Dedifferentiated amniotic fluid mesenchymal stem cell (primary cell): ENCODE data around the gene IGIP.

Source experiments
- DNase-seq: peaks from one replicate; pipeline ENCODE4 v3.0.0-alpha.2; 2016; ENCODE audit errors: extremely low spot score

IGIP gene

GRCh38 chr5:140125637-140126036 lies at the start of gene IGIP:
TSS of gene IGIP (plus strand) at chr5:140125937. CDS start at chr5:140128477, 2,540 bp downstream.
- DNase-seq: no peak

DNA sequence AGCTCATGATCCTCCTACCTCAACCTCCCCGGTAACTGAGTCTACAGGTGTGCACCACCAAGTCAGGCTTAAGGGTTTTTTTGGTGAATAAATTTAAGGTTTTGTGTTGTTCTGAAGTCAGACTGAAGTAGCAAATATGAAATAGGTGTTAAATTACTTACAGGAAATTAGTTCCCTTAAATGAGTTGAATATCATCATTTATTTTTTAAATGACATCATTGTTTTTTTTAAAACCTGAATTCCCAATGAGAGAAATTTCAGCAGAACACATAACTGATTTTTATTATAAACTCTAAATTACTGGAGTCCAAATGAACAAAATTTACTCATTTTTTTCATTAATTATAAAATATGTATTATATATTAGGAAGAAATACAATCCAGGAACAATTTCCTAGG lies 49.6 kb upstream of the IGIP start:
- DNase-seq: no peak

- no peak for DNase-seq
Observed at GRCh38 chr5:140076788-140077187, 48.9 kb upstream of the IGIP start.

- no peak for DNase-seq
Observed at GRCh38 chr5:140083120-140083519, 42.6 kb upstream of the IGIP start.

GRCh38 chr5:140083650-140084049 lies 42.1 kb upstream of the IGIP start:
- DNase-seq: no peak

DNA sequence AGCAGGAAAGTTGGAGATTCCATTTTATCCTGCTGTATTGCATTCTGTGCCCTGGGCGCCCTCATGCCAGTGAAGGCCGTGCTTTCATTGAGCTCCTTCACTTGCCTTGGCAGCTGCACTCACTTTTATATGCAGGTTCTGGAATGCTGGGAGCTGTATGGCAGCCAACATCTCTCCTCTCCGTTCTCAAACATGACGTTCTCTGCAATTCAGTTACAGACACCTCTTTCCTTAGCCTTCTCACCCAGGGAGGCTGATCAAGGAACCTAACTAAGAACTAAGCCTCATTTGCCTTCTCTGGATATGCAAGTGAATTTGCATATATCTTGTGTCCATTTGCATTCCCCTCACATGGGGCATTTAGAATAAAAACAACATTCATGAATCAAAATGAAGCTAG lies 41.2 kb upstream of the IGIP start:
- DNase-seq: no peak

- no peak for DNase-seq
Observed at GRCh38 chr5:140090251-140090650, 35.5 kb upstream of the IGIP start.

GRCh38 chr5:140093179-140093578 lies 32.6 kb upstream of the IGIP start:
- DNase-seq: no peak

DNA sequence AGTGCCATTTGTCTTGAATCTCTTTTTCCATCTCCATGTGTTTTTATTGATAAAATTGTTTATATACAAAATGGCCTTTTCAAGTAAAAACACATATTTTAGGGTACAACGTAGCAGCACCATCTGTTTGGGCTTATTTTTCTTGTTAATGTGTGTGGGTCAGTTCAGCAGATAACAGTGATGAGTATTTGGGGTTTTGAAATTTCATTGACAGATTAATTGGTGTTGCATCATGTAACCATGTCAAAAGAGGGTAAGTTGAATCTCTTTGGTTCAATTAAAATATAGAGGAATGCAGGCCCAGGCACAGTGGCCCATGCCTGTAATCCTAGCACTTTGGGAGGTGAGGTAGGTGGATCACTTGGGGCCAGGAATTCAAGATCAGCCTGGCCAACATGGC lies 31.9 kb upstream of the IGIP start:
- no peak for DNase-seq

DNA sequence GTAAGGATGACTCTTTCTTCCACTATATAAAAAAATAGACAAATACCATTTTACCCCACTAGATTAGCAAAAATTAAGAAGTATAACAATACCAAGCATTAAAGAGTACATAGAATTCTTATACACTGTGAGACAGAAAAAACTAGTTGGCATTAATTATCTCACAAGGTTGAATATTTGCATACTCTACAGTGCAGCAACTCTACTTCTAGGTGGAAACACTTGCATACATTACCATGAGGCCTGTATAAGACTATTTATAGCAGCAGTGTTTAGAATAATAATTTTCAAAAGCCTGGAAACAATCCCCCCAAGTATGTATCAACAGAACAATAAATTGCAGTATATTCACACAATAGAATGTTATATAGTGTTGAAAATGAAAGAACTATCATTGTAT lies 30.8 kb upstream of the IGIP start:
- no peak for DNase-seq

DNA sequence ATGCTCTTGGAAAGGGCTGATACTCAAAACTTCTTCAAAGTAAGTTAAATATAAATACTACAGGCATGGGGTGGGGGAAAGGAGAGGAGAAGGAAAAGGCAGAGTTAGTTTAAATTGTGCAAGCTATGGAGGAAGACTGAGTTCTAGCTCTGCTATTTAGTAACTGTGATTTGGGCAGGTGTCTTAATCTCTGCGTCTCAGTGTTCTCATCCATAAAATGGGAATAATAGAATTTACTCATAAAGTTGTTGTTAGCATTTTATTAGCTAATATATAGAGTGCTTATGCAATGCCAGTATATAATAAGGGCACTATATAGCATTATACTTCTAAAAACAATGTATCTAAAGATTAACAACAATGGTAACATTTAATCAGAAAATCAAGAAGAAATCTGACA lies 24.6 kb upstream of the IGIP start:
- no peak for DNase-seq

- DNase-seq: no peak
Observed at GRCh38 chr5:140103154-140103553, 22.6 kb upstream of the IGIP start.

DNA sequence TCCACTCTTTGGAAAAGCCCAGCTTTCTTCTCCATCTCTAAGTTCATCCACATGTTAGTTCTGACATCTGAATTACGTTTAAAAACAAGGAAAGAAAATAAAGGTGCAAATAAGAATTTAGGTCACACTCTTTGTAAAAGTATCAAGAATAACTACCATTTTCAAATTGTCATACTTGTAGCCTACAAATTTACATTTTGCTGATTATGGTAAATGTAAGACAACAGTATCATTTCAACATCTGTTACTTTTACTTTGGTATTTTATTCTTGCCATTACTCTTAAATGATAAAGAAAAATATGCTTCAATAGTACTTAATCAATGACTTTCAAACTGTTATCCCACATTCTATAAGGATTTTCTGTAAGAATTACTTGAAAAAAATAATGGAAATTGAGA lies 21.6 kb upstream of the IGIP start:
- DNase-seq: no peak

- no peak for DNase-seq
Observed at GRCh38 chr5:140106101-140106500, 19.6 kb upstream of the IGIP start.

DNA sequence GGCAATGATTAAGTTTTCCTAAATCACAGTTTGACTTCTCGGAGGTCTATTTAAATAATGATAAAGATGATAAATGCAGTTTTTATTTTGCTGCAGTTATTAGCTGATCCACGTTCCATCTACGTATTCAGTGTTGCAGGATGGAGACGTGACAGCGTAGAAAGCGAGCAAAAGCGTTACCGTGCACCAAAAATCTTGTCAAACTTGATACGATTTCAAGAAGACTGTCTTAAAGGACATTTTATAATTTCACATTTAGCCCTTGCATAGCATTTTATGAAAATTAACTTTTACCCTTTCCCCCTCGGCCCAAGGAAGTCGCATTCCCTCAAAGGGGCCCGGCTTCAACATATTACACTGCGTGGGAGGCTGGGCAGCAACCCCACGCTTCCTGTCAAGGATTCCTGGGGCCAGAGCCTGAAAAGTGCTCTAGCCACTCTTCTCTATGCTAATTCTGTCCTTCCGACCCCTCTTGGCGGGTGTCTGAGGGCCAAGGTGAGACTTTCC lies 18.9 kb upstream of the IGIP start:
- no peak for DNase-seq

DNA sequence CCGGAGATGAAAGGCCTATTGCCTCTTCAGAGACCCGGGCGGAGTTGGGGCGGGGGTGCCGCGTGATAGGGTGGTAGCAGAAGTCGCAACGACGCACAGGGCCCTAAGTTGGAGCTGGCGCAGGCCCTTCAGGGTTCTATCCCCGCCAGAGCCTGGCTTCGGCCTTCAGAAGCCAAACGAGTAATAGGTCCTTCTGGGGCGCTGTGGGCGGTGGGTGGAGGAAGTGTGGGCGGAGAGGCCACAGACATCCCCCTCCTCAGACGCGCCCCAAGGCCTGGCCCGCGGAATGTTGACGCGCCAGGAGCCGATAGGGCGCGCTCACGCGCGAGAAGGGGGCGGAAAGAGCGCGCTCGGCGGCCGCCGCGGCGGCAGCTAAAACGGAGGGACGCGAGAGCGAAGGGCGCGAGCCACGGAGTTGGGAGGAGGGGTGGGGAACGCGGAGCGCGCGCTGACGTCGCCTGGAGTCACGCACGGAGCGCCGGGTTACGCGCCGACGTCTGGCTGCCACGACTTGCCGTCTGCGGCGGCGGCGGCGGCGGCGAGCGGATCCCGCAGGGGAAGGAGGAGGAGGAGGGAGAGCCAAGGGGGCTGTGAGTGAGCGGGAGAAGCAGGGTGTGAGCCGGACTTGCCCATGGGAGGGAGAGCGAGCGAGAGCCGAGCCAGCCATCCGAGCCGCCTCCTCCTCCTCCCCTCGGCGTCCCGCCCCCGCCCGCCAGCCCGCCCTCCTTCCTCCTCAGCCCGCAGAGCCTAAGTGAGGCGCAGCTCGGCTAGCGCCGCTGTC lies 18.2 kb upstream of the IGIP start:
- peak; percentile 86 for DNase-seq

GRCh38 chr5:140108093-140109017 lies 17.4 kb upstream of the IGIP start:
- DNase-seq: no peak

DNA sequence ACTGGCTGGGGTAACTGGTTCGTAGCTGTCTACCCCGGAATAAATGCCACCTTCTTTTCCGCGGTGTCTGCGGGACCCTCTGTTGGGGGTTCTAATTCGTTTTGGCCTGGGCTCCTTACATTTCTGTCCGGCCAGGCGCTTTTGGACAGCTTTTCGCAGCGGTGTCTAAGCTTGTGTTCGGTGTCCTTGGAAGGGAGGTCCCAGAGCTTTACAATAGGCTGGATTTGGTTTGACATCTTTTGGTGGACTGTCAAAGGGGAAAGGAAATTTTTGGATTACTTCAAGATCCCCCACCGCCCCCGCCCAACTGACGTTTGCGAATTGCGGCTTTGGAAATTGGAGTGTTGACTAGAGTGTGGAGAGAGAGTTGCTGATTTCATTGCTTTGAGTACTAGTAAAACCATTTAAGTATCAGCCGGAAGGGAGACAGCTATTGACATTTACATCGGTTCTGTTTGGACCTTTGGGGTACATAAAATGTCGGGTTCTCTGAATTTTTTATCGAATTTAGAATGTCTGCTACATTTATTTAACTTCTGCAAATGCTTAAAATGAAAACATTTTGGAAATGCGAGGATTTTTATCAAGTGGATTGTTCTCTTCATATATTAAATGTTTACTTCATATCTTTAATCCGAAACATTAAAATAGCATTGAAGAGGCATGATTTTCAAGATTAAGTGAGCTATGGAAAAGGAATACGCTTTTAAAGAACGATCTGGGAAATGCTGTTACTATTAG lies 16.5 kb upstream of the IGIP start:
- DNase-seq: no peak

DNA sequence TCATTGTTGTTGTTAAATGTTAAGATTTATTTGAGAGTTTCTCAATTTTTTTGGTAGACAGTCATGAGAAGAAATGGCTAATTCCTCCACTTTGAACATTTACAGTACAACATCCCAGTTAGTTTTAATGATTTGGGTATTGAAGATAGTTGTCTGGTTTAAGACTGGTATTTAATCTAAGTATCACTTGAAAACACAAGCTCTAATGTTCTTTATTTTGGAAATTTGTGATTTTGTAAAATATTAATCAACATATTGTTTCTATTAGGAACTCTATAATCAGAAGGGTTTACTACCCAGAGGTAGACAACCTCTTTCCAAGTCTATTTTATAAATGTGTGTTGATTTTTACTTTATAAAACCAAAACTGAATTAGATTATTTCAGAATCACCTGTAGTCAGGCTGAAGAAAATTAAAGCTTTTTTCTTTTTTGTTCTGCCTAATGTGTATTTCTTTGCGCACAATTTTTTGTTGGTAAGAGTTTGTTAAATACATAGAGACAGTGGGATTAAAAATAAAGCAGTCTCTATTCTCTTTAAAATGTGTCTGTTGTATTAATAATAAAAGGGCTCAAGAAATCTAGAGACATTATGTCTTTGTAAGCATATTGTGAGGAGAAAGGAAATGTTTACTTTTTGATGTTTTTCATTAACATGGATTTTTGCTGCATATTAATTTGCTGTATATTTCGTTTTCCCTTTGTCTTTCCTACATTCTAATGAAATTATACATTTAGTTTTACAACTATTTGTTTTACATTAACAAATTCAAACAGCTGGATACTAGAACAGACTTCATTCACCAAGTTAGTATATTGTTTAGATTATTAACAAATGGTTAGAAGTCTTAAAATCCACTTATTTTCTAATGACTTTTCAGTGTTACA lies 15.7 kb upstream of the IGIP start:
- DNase-seq: no peak

GRCh38 chr5:140110646-140110957 lies 15.1 kb upstream of the IGIP start:
- no peak for DNase-seq
